Hippocampal formation (tissue), 2 donors: Measurements from ENCODE around the gene PBXIP1.
"Not testable (repeated sequence)": the region's sequence is repeated elsewhere in the genome, so short reads cannot be mapped to it uniquely, and the experiment has no call there.

Source experiments
- DNase-seq, 2 donors: peaks; one replicate each; lab custom pipeline; 2025; lab: John Stamatoyannopoulos, UW

PBXIP1 gene

GRCh38 chr1:154955718-154956543 is at the start of gene PBXIP1:
Gene PBXIP1 (minus strand): TSS chr1:154956099. CDS start chr1:154953721, 2,378 bp downstream.
- peak; percentile 86 to 88 for DNase-seq

- DNase-seq: peak; percentile 35 to 78
Measured at GRCh38 chr1:155005076-155006011, 49.4 kb upstream of the PBXIP1 start.

- peak in 1 of 2 donors; percentile 58 for DNase-seq
Measured at GRCh38 chr1:155004352-155005075, 48.6 kb upstream of the PBXIP1 start.

DNA sequence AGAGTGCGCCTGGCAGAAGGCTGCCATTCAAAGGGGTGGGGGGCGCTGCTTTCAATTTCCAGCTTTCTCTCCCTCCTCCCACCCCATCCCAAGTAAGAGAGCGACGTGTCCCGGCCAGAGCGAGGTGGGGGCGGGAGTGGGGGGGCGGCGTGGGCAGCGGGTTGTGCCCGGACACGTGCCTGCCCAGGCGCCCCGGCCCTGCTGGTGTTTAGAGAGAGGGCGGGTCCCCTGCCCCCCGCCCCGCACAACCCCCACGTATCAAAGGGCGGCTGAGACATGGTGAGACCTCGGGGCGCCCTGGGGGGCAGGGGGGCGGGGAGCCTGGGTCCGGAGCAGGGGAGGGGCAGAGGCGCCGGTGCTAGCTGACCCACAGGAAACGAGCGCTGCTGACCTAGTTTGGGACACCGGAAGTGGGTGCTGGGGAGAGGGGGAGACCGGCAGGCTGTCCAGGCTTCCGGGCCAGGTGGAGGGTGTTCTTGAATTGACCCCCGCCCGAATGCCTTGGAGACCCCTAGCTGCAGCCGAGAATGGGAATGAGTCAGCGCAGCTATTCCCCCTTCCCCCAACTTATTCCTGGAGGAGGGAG is 48.0 kb upstream of the PBXIP1 start:
- DNase-seq: peak in 1 of 2 donors; percentile 67

- peak in 1 of 2 donors; percentile 56 for DNase-seq
Measured at GRCh38 chr1:155003227-155003765, 47.4 kb upstream of the PBXIP1 start.

DNA sequence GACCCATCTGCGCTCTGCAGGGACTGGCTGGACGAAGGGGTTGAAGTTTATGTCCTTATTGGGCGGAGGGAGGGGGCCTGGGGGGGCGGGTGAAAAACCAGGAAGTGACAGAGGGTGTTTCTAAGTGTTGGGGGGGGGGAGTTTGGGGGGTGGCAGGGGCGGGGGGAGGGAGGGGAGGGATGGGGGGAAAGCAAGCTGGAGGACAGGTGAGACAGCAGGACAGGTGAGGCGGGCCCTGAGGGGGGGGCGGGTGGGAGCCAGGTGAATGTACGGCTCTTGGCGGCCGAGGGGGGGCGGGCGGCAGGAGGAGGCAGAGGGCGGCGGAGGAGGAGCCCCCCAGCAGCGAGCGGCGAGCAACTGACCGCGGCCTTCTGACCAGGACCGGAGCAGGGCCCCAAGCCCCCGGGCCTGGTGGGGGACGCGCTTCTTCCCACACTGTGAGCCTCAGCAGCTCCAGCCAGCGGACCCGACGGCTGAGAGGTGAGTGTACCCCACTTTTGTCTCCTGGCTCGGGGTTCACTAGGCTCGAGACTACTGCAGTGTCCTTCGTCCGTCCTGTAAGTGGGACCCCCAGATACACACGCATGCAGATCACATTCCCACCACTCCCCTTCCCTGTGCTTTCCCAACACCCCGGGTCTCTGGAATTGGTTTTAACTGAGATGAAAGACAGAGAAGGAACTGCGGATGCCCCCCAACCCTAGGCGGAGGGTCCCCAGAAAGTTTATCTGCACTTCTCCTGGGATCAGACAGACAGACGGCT is 46.7 kb upstream of the PBXIP1 start, which contains the start of gene ZBTB7B:
TSS of gene ZBTB7B (plus strand) at position 339 of the 763 bp plus-strand sequence. CDS start 11,859 bp downstream, outside the sequence.
- DNase-seq: no peak

- DNase-seq: peak; percentile 99 to 100
Measured at GRCh38 chr1:155001675-155002463, 46.0 kb upstream of the PBXIP1 start.

DNA sequence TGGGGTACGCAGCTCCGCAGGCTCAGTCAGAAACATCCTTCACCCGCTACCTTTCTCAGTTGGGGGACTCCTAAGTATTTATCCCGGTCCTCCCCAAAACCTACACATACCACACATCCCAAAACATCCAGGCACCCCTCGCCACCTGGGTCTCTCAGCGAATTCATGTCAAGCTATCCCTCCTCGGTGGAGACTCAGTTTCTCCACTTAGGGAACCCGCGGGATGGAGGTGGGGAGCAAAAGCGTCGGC is 45.5 kb upstream of the PBXIP1 start:
- peak in 1 of 2 donors; percentile 63 for DNase-seq

DNA sequence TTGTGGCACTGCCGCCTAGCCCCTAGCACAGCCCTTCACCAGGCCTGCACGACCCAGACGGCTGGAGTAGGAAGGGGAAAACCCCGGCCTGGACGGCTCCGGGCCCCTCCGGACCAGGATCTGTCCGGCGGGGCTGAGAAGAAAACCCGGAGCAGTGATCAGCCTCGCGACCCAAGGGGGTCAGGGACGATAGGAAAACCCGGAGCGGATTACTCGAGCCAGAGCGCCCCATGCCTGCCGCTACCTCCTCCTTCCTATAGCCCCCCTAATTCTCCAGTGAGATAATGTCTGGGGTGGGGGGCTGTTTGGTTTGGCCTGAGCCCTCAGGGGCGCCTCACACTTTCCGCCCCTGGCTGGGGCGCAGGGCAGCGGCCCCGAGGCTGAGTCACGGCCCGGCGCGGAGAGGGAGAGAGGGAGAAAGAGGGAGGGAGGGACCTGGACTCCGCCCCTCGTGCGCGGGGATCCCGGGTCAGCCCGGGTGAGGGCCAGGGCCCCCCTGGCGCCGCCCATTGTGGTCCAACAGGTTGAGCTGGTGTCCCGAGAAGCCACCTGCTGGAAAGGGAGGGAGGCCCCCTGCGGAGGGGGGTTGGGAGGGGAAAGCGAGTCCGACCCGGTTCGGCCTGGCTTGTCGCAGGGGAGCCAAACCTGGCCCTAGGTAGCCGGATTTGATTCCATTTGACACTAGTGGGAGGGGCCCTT is 45.0 kb upstream of the PBXIP1 start:
- DNase-seq: peak; percentile 83 to 84

DNA sequence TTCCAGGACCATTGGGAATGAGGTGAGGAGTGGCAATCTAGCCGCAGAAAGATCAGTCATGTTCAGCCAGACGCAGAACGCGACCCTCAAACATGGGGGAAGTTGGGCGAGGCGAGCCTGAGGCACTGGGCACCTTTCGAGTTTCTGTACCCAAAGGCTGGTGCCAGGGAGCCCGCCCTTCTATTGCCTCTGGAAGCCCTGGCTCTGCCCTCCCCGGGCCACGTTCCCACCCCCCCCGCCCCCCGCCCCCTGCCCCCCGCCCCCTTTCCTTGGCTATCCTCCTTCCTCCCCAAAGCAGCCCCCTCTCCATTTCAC is 44.5 kb upstream of the PBXIP1 start:
- DNase-seq: no peak

DNA sequence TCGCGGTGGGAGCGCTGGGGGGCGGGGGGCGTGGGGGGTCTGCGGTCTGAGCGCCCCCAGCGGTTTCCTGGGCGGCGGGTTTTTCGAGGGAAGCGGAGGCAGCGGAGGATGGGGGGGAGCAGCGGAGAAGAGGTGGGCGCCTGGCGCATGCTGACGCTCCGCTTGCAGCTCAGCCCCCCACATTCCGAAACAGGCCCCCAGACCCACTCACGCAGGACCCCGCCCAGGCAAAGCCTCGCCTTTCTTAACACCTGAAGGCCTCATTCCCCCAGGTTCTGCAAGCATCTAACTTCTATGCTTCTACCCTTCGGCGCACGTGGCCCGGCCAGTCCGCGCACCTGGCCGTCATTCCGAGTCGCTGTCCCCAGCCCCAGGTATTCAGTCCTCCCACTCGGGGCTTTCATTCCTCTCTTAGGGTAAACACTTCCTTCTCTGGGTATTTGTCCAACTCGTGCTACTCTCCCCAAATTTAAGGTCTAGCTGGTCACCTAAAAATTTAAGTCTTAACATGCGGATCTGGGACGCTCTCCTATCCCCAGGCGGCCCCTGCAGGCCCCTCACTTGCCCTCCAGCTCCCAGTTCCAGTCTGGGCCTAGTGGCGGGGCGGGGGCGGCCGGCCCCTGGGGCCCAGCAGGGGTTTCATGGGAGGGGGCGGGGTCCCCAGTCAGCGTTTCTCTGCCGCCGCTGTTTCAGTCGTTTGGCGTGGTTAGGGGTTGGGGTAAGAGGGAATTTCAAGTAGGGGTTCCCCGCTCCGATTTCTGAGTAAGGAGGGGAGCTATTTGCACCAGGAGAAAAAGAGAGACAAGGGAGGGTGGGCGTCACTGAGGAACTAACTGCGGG is 43.9 kb upstream of the PBXIP1 start:
- no peak for DNase-seq

DNA sequence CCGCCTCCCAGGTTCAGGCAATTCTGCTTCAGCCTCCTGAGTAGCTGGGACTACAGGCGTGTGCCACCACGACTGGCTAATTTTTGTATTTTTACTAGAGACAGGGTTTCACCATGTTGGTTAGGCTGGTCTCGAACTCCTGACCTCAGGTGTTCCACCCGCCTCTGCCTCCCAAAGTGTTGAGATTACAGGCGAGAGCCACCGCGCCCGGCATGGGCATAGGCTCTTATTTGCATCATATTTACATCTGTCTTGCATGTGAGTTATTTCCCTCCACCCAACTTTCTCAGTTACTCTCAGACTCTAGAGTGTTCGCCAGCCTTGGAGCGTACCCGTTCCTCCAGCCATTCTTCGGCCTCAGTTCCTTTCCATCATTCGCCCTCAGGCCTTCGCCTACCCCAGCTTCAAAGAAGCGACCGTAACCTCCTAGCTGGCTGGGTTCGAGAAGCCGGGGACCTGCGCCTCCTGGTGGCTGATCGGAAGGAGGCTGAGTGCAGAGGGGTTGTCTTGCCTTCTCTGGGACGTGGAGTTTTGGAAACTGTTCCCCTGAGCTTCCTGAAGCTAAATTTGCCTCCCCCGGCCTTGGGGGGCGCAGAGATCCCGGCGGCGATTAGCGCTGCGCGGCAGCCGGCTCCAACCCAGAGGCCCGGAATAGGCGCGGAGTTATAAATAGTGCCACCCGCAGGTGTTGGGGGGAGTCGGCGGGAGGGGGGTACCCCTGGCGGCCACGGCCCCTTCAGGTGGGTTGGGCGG is 43.1 kb upstream of the PBXIP1 start:
- DNase-seq: peak; percentile 28 to 55

DNA sequence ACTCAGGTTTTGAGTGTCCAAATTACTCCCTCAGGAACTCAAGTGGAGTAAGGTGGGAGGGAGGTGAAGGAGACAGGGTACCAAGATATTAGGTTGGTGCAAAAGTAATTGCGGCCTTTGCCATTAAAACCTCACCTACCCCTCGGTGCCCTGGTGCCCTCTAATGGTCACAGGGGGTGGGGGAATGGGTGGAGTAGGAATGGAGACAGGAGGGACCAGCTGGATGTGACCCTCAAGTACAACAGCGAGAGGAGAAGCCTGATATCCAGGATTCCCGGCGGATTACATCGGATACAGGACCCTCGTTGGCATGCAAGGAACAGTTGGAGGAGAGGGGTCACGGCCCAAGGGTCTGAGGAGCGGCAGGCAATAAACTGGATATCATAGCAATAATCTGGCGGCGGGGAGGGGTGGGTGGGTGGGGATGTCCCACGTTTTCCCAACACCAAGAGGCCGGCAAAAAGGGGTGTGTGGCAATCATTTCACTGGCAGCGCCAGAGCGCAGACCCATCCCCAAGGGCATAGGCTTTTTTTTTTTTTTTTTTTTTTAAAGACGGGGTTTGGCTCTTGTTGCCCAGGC is 42.4 kb upstream of the PBXIP1 start:
- no peak for DNase-seq

- DNase-seq: no peak
Measured at GRCh38 chr1:154996966-154997701, 41.2 kb upstream of the PBXIP1 start.

GRCh38 chr1:154995301-154995983 is 39.5 kb upstream of the PBXIP1 start:
- not testable (repeated sequence) for DNase-seq

GRCh38 chr1:154994591-154994990 is 38.7 kb upstream of the PBXIP1 start:
- no peak for DNase-seq
